ENCODE data around the gene LRTM2.

The LRTM2 gene

DNA sequence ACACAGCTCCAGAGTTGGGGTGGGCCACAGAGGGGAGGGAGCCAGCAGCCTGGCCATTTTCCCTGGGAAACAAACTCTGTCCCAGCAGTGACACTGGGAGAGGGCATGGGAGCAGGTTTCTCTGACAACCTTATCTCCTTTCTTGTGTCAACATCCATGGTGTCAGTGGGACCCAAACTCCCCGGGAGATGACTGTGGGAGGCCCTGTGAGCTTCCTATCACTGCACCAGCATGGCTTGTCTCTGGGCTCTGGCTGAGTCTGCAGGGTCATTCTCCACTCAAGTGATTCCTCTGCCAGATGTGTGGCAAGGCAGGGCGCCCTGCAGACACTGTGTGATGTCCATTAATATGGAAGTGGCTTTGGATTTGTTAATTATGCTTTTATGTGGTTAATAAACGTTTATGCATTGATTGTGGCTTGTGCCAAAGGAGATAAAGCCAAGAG lies 10.1 kb downstream of the LRTM2 start:
- no peak for DNase-seq (ENCODE audit: low read depth)

DNA sequence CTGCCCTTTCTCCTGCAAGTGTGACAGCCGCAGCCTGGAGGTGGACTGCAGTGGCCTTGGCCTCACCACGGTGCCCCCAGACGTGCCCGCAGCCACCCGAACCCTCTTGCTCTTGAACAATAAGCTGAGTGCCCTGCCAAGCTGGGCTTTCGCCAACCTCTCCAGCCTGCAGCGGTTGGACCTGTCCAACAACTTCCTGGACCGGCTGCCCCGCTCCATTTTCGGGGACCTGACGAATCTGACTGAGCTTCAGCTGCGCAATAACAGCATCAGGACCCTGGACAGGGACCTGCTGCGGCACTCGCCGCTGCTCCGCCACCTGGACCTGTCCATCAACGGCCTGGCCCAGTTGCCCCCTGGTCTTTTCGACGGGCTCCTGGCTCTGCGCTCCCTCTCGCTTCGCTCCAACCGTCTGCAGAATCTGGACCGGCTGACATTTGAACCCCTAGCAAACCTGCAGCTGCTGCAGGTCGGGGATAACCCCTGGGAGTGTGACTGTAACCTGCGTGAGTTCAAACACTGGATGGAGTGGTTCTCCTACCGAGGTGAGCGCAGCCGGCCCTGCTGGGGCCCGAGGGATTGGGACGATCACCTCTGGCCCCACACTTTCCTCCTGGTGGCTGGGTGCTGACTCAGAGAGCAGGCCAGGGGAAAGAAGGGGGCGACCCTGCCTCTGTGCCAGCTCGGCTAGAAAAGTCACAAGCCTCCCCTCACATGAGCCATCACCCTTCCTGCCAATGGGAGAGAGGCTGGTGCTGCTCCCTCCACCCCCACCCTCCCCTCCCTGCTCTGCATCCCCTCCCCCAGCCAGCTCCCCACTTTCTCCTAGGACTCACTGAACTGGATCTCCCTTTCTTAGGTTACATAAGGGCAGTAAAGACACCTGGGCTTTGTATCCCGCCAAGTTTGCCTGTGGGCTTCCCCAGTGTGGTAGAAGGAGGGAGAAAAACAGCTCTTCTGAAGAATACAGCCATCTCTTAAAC lies 10.9 kb downstream of the LRTM2 start:
- DNase-seq (ENCODE audit: low read depth): no peak

DNA sequence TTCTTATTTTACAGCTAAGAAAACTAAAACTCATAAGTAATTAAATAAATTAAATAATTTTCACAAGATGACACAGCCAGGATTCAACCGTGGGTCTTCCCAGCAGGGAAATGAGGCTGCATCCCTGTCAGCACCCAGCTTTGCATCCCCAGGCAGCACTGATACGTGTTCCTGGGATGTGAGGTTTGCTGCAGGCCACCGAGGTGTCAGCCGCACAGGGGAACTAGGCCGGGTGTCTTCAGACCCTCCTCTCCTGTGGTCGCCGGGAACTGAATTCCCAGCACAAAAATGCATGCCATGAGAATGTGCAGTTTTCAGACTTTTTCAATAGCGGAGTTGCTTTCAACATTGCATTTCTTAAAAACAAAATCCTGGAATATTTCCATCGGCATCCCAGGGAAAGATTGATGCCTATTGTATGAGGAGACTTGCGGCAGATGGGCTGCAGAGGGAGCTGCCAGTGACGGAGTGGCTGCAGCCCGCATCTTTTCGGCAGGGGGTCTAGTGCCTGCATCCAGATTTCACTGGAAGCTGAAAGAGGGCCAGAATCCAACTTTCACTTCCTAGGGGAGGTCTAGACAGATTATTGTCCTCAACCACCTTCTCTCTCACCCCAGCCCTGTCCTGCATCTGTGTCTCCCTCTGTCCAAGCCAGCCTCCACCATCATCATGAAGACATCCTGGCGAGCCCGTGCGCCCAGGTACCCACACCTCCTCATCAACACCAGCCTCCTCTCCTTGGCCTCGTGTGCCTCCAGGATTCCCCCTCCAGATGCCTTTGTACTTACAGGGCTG lies 12.6 kb downstream of the LRTM2 start:
- DNase-seq (ENCODE audit: low read depth): no peak

DNA sequence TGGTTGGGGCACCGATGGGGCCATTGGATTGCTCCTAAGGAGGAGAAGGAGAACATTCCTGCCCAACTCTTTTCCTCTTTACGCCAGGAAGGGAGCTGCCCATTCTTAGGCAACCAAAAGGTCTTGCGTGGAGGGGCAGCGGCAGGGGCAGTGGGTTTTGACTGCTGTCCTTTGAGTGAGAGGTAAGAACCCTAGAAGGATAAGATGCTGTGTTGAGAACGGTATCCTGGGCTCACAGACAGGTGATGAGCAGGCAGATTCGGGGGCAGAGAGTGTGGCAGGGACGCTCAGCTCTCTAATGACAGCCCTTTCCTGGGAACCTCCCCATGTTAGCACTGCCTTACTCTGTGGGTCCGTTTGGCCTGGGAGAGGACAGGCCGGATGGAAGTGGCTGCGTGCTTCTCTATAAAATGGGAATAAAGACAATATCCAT lies 13.2 kb downstream of the LRTM2 start:
- no peak for DNase-seq (ENCODE audit: low read depth)

DNA sequence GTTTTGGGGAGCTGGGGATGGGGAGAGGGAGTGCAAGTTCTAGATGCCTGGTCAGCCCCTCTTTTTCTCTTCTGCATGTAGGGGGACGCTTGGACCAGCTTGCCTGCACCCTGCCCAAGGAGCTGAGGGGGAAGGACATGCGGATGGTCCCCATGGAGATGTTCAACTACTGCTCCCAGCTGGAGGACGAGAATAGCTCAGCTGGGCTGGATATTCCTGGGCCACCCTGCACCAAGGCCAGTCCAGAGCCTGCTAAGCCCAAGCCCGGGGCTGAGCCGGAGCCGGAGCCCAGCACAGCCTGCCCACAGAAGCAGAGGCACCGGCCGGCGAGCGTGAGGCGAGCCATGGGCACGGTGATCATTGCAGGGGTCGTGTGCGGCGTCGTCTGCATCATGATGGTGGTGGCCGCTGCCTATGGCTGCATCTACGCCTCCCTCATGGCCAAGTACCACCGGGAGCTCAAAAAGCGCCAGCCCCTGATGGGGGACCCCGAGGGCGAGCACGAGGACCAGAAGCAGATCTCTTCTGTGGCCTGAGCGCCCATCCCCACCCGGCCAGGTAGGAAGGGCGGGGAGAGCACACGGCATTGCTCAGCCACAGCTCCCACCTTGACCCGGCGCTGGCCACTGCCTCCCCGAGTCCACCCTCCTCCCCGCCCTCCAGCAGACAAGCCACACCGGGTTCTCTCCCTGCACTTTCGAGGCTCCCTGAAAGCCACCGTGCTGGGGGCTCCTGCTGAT lies 14.0 kb downstream of the LRTM2 start:
- DNase-seq (ENCODE audit: low read depth): no peak

DNA sequence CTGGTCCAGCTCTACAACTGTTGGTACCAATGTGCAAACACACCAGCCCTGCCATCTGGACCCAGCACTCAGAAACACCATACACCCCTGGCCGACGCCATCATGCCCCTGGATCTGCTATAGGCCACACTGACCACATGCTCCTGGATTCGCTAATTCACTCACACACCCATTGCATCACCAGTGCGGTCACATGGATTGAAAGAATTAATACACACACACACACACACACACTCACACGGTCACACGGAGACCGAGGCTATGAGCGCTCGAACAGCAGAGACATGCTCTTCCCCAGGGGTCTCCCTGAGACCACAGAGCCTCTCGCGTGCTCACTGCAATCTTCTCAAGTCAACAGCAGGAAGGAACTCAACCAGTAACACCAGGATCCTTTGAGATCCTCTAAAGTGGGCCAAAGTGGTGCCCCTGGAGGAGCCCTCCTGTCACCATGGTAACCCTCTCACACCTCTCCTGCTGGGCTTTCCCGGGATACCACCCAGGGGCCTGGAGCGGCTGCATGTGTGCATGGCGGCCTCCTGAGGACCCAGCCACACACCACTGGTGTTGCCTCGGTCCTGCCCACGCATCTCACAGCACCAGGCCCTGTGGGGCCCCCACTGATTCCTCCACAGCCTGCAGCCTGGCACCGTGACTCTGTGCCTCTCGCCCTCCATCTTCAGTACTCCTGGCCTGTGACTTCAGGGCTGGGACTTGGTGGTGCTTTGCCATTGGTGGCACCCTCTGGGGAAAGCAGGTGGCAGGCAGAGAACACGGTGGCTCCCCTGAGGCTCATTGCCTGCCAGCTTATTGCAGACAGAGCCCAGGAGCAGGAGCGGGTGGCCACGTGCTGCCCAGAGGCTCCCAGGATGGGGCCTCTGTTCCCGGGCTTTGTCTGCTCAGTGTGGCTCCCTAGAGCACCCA lies 15.1 kb downstream of the LRTM2 start:
- no peak for DNase-seq (ENCODE audit: low read depth)

DNA sequence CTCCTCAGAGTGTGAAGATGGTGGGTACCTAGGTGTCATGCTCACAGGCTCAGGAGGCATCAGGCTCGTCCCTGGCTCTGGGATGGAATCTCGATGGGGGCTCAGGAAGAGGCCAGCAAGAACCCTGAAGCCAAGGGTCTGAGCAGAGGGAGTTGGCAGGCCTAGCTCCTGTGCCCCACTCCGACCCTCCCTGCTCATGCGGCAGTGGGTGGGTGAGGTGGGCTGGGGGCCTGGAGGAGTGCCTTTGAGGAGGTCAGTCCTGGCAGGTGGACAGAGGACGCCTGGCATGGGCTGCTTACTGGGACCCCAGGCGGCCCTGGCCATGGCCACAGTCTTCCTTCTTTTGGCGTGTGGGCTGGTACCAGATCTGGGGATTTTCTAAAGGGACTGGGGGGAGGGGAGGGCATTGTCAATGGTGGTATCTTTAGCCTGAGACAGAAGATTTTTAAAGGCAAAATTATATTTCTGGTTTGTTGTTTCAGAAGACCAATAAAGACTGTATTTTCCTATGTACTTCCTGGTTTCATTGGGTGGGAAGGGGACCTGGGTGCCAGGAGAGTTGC lies 16.0 kb downstream of the LRTM2 start:
- DNase-seq (ENCODE audit: low read depth): no peak

DNA sequence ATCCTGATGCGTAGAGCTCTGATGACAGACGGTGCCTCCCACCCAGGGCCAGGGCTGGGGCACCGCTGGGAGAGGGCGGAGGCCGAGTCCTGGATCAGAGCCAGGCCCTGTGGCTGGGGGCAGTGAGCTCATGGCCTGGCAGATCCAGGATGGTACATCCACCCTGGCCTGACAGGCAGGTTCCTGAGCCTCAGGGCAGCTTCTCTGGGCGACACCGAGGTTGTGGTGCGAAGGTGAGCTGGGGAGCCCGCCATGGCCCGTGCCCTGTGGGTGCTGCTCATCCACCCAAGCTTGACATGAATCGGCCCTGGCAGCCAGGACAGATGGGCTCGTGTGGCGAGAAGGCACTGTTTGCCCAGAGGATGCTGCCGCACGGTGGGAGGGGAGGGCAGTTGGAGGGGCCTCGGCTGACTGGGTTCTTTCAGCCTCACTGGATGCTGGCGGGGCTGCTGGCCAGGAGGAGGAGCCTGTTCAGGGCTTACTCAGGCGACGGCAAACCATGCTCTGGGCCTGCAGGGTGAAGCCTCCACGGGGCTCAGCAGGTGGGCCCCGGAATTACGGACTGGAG lies 16.6 kb downstream of the LRTM2 start:
- DNase-seq (ENCODE audit: low read depth): no peak

DNA sequence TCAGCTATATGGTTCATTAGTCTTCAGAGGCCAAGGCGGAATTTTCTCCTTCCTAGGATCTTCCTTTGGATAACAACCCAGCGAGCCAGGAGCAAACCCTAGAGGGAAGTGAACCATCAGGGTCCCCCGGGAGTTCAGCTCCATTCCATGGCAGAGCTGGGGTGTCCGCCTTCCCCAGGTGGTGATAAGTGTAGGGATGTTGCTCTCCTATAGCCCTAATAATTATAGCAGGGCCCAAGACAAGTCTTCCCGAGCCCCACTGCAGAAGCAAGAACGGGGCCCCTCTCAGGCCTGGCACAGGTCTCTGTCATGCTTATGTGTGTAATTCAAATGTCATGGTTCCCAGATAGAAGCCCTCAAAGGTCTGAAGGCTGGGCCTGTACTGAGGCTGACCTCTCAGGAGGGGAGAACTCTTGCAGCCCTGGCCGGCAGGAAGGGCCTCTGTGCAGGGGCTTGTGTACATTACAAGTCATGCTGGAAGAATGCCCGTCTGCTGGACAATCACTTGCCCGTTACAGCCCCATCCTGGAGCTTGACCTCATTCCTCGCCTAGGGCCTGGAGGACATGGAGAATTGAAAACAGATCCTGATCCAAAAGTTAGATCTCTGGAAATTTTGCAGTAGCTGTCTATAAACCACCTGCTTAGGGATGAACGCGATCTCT lies 17.3 kb downstream of the LRTM2 start:
- no peak for DNase-seq (ENCODE audit: low read depth)

DNA sequence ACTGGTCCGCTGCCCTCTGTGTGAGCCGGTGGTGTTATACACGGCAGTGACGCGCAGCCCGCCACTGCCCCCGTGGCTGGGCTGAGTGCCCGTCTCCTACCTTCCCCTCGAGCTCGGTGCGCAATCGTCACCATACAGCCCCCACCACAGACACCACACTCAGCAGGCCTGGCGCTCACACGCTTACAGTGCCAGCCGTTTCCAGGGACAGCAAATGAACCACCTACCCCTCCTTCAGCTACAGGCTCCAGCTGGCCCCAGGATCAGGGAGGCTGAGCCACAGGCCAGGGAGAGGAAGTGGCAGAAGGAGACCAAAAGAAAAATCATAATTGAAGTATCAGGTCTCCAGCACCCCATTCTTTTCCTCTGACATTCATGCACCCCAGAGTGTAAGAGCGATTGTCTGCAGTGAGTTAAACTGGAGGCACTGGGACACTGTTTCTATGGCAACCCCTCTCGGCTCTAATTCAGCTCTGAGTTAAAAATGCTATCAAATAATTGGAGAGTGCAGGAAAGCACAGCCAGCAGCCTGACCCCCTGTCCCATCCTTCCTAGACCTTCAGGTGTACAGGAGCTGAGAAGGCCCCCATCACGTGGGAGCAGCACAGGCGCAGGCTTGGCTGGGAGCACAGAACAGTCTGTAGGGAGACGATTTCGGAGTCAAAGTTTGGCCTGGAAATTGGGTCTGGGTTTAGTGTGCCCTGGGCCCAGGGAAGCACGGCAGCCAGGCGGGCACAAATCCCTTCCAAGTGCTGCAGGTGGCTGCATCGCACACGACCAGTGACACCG lies 18.0 kb downstream of the LRTM2 start:
- DNase-seq (ENCODE audit: low read depth): no peak

DNA sequence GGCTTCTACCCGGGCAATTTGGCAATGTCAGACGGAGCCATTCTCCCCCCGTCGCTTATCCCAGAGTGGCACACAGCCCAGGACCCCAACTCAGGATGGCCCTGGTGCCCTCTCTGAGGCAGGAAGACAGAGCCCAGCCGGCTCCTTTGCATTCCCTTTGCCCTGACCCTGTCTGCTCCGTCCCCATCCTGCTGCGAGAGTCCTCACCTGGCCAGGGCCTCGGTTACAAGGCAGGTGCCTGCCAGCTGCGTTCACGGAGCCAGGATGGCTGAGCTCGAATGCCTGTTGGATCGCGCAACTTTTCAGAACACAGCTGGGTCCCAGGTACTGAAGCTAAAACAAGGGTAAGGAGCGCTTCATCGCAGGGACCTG lies 18.6 kb downstream of the LRTM2 start:
- no peak for DNase-seq (ENCODE audit: low read depth)

DNA sequence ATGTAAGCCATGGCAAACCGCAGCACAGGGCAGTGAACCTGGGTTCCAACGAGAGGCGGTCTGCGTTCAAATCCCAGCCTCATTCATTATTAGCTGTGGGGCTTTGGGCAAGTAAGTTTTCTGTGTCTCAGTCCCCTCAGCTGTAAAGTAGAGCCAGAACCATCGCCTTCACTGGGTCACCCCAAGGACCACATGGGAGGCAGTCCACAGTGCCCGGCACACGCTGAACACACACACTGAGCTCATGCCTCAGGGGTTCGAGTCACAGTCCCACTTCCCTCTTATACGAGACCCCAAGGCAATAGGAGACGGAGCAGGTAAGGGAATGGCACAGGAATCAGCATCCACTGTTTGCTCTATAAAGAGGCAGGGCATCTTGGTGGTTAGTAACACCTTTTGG lies 19.1 kb downstream of the LRTM2 start:
- no peak for DNase-seq (ENCODE audit: low read depth)

DNA sequence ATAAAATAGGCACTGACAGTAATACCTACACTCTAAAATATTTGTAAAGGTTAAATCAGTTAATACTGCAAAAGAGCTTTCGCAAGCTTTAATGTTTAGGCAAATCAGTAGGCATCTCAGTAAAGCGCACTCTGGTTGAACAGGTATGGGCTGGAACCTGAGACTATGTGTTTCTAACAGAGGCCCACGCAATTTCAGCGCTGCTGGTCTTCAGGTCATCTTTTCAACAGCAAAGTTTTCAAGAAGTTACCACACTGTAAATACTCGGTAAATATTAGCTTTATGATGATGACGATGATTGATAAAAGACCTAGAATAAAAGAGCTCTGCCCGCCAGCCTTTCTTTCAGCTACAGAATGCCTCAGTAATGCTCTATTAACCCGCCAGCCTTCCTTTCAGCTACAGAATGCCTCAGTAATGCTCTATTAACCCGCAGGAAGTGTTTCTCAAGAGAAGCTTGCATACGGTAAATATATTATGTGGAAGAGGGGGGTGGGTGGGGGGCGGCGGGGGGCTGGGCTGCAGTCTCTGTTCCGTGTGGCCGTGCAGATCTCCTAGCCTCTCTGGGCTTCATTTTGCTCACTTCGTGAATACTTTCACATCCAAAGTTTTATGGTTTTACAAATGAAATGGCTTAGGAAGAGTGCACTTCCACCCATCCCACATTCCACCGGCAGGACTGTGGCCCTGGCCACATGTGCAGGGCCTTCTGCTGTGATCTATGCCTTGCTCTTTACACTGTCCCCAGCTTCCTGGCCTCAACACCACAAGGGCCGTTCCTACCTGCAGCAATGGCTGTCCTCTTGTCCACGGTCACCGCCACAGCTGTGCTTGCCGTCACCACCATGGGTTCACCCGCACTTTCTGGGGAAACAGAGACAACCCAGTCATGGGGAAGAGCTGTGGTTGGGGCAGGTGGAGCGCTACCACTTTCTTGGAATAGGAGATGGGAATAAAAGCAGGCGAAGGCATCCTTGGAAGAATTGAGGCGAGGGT lies 19.9 kb downstream of the LRTM2 start:
- DNase-seq (ENCODE audit: low read depth): no peak

DNA sequence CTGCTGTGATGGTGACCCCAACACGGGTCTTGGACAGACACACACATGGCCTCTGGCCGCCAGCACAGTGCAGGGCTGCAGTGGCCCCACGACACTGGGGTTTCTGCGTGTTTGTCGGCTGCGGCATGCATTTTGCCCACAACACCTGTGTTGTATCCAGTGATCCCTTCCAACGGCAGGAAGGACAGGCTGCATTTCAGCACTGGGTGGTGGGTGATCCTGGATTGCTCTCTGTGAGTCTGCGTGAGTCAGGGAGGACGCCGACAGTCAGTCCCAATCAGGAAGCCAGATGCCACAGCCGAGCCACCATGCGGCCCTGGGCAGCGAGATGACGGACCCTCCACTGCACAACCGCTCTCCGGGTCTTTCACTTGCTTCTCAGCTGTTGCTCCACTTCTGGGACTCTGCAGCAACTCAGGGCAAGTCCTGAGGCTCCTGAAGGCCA lies 20.6 kb downstream of the LRTM2 start:
- DNase-seq (ENCODE audit: low read depth): no peak

DNA sequence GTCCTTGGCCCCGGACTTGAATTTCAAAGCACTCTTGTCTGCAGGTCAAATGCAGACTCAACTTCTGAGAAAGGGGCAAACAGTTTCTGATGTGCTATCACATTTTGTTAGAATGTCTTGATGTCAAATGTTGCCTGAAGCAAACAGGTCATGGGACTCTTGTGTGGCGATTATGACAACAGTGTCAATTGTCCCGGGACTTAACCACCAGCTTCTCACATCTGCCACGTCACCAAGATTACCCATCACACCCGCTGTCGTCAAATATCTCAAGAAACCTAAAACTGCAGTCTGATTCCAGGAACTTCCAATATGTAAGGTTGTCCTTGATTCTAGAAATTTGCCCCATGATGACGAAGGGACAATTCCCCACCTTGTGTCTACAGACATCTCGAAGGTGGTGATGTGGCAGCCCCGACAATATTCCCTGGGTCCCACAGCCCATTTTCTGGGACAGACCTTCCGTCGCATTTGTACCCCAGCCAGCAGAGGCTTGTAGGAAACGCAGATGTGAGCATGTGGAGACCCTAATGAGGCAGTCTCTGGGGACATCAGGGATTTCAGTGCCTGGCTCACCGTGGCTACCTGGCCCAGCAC lies 21.3 kb downstream of the LRTM2 start:
- DNase-seq (ENCODE audit: low read depth): no peak

DNA sequence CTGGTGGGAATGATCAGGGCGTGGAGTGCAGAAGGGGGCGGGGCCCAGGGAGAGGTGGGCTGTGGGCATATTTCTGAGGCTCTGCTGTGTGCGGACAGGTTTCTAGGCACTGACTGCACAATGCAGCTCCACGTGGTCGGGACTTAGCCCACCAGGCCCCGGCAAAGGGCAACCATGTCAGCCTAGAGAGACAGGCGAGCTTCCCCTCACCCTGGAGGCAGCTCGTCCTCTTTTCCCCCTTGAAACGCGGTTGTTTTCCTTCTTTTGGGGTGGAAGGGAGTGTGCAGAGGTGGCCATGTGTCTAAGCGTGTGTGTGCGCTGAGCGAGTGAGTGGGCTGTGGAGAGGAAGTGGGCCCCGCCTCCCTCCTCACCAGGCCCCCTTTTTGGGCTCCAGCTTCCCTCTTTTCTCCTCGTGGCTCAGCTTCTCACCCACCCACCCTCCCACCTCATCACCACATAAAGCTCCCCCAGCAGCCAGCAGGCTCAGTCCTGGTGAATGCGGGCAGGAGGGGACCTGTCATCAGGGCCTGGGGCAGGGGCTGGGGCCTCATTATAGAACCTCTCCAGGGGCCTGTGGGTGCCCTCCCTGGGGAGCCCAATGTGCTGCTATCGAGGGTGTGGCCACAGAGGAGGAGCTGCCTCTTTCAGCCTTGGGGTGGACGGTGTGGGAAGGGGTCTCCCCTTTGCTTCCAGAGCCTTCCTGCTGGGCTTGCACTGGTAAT lies 22.0 kb downstream of the LRTM2 start:
- no peak for DNase-seq (ENCODE audit: low read depth)

All from stimulated activated CD8-positive, alpha-beta memory T cell treated with anti-CD3 and anti-CD28 coated beads, Interleukin-12 subunit alpha, Interleukin-12 subunit beta, amount 100 ng/mL, for 4 hours (primary cell).